GM18907 (cell line): ENCODE data around the gene PXMP2.
"Not testable (repeated sequence)": the region's sequence is repeated elsewhere in the genome, so short reads cannot be mapped to it uniquely, and the experiment has no call there.

ENCODE experiments used
- ATAC-seq: cut with Tn5 transposase; IDR thresholded peaks from one replicate; pipeline ENCODE4 v1.9.1; 2021; ENCODE audit warnings: mild to moderate bottlenecking, moderate library complexity; ENCODE audit not compliant: unreplicated experiment

The PXMP2 gene

GRCh38 chr12:132747395-132747794 lies 60.0 kb downstream of the PXMP2 start:
- ATAC-seq: no peak

- no peak for ATAC-seq
These were observed 60.5 kb downstream of the PXMP2 start for GRCh38 chr12:132747896-132748295.

DNA sequence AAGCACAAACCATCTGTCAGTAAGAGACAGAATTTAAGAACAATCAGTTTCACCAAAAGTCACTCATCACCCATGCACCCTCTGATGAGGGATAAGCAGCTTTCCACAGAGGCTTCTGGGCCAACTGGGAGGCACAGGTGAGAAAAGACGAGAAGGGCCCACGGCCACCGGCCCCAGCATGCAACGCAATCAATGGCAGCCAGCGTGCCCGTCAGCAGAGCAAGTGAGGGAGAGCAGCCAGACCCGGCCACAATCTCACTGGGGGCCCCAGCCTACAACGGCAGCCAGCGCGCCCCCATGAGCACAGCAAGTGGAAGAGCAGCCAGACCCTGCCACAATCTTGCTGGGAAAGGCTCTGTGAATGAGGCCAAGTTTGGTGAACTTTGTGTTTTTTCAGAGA lies 60.9 kb downstream of the PXMP2 start:
- no peak for ATAC-seq

DNA sequence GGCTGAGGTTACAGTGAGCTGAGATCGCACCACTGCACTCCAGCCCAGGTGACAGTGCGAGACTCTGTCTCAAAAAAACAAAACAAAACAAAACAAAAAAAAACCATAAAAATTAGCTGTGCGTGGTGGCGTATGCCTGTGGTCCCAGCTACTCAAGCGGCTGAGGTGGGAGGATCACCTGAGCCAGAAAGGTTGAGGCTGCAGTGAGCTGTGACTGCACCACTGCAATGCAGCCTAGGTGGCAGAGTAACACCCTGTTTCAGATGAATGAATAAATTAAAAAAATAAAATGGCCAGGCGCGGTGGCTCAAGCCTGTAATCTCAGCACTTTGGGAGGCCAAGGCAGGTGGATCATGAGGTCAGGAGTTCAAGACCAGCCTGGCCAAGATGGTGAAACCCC lies 66.3 kb downstream of the PXMP2 start:
- not testable (repeated sequence) for ATAC-seq

- ATAC-seq: no peak
These were observed 67.0 kb downstream of the PXMP2 start for GRCh38 chr12:132754160-132754932.
